H4 (cell line): Measurements from ENCODE around the gene ELOVL7. TPM values are rescaled to one million over a fixed set of nuclear protein-coding genes. Genes with fewer than 3 reads are reported as not detected.
"Not testable (repeated sequence)": the region's sequence is repeated elsewhere in the genome, so short reads cannot be mapped to it uniquely, and the experiment has no call there.

Source experiments
- DNase-seq: peaks from one replicate; pipeline ENCODE4 v3.0.0-alpha.2; 2015; ENCODE audit warnings: low spot score
- total RNA-seq: library from RNA; depleted of rRNA; stranded (reverse); fragments of >200 nt; shearing (Covaris generic); gene quantifications from 2 replicates; pipeline ENCODE4 v1.2.3, GENCODE V29; 2014; rRNA removed

ELOVL7 gene
- 8.6 and 10.4 TPM in 2 replicates for total RNA-seq

- peak; percentile 68 for DNase-seq
These were observed at the start of gene ELOVL7 for GRCh38 chr5:60843936-60844905. Gene ELOVL7, minus strand, starts transcription at chr5:60844269. Its CDS starts 56,872 bp downstream, at chr5:60787397.

- no peak for DNase-seq
These were observed 49.5 kb upstream of the ELOVL7 start for GRCh38 chr5:60893521-60893920.

- no peak for DNase-seq
These were observed 47.6 kb upstream of the ELOVL7 start for GRCh38 chr5:60891667-60892066.

- no peak for DNase-seq
These were observed 44.4 kb upstream of the ELOVL7 start for GRCh38 chr5:60888359-60889061.

GRCh38 chr5:60887746-60888145, 43.7 kb upstream of the ELOVL7 start:
- DNase-seq: no peak

- no peak for DNase-seq
These were observed 43.0 kb upstream of the ELOVL7 start for GRCh38 chr5:60887096-60887495.

GRCh38 chr5:60886158-60886557, 42.1 kb upstream of the ELOVL7 start:
- no peak for DNase-seq

GRCh38 chr5:60883229-60883628, 39.2 kb upstream of the ELOVL7 start:
- DNase-seq: no peak

- no peak for DNase-seq
These were observed 28.8 kb upstream of the ELOVL7 start for GRCh38 chr5:60872892-60873291.

GRCh38 chr5:60870857-60871256, 26.8 kb upstream of the ELOVL7 start:
- DNase-seq: no peak

GRCh38 chr5:60860572-60860971, 16.5 kb upstream of the ELOVL7 start:
- DNase-seq: not testable (repeated sequence)

- no peak for DNase-seq
These were observed 12.0 kb upstream of the ELOVL7 start for GRCh38 chr5:60856066-60856465.

GRCh38 chr5:60852940-60853339, 8.9 kb upstream of the ELOVL7 start:
- no peak for DNase-seq

GRCh38 chr5:60852317-60852716, 8.2 kb upstream of the ELOVL7 start:
- no peak for DNase-seq

- no peak for DNase-seq
These were observed 7.6 kb upstream of the ELOVL7 start for GRCh38 chr5:60851626-60852025.

GRCh38 chr5:60846298-60846697, 2.2 kb upstream of the ELOVL7 start:
- no peak for DNase-seq

GRCh38 chr5:60843386-60843935, 608 bp downstream of the ELOVL7 start:
- no peak for DNase-seq

- DNase-seq: no peak
These were observed 1.1 kb downstream of the ELOVL7 start for GRCh38 chr5:60842871-60843385.

GRCh38 chr5:60841361-60841760, 2.7 kb downstream of the ELOVL7 start:
- no peak for DNase-seq

- DNase-seq: no peak
These were observed 7.9 kb downstream of the ELOVL7 start for GRCh38 chr5:60836131-60836530.

- DNase-seq: no peak
These were observed 8.5 kb downstream of the ELOVL7 start for GRCh38 chr5:60835554-60835953.

GRCh38 chr5:60833520-60833919, 10.5 kb downstream of the ELOVL7 start:
- no peak for DNase-seq
